ENCODE results near the gene NENF.

NENF gene

DNA sequence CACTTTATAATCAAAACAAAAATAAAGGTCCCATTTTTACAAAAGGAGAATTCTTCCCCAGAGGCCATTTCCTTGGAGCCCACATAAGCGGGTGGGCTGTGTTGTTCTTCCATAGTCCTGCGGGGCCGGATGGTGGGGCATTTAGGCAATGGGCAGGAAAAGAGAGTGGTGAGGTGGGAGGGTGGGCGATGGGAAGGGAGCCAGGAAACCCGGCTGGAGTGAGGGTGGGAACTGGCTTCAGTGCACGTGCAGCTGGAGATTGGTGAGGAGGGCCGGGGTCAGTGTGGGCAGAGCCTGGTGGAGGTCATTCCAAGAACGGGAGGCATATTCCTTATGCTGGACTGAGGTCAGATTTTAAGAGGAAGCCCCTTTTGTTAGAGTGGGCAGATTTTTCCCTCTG, 13.6 kb downstream of the NENF start:
- ATAC-seq = no peak
- TF ChIP-seq ZNF8 (CRISPR knock-in tag; IDR thresholded peaks at IDR 0.05) = no peak
- TF ChIP-seq ZC3H10 (CRISPR knock-in tag; IDR thresholded peaks at IDR 0.05) = no peak
- no peak for TF ChIP-seq TOX (CRISPR knock-in tag; IDR thresholded peaks at IDR 0.05; ENCODE audit: borderline replicate concordance)
- TF ChIP-seq BACH2 (CRISPR knock-in tag; IDR thresholded peaks at IDR 0.05; ENCODE audit: borderline replicate concordance) = no peak
- TF ChIP-seq, protein P1, sequence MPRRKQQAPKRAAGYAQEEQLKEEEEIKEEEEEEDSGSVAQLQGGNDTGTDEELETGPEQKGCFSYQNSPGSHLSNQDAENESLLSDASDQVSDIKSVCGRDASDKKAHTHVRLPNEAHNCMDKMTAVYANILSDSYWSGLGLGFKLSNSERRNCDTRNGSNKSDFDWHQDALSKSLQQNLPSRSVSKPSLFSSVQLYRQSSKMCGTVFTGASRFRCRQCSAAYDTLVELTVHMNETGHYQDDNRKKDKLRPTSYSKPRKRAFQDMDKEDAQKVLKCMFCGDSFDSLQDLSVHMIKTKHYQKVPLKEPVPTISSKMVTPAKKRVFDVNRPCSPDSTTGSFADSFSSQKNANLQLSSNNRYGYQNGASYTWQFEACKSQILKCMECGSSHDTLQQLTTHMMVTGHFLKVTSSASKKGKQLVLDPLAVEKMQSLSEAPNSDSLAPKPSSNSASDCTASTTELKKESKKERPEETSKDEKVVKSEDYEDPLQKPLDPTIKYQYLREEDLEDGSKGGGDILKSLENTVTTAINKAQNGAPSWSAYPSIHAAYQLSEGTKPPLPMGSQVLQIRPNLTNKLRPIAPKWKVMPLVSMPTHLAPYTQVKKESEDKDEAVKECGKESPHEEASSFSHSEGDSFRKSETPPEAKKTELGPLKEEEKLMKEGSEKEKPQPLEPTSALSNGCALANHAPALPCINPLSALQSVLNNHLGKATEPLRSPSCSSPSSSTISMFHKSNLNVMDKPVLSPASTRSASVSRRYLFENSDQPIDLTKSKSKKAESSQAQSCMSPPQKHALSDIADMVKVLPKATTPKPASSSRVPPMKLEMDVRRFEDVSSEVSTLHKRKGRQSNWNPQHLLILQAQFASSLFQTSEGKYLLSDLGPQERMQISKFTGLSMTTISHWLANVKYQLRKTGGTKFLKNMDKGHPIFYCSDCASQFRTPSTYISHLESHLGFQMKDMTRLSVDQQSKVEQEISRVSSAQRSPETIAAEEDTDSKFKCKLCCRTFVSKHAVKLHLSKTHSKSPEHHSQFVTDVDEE (CRISPR knock-in tag; IDR thresholded peaks at IDR 0.05) = no peak
- no peak for TF ChIP-seq ESRRG (CRISPR knock-in tag; IDR thresholded peaks at IDR 0.05)
- no peak for TF ChIP-seq TCF4 (CRISPR knock-in tag; IDR thresholded peaks at IDR 0.05; ENCODE audit: borderline replicate concordance)
- TF ChIP-seq, protein P2, sequence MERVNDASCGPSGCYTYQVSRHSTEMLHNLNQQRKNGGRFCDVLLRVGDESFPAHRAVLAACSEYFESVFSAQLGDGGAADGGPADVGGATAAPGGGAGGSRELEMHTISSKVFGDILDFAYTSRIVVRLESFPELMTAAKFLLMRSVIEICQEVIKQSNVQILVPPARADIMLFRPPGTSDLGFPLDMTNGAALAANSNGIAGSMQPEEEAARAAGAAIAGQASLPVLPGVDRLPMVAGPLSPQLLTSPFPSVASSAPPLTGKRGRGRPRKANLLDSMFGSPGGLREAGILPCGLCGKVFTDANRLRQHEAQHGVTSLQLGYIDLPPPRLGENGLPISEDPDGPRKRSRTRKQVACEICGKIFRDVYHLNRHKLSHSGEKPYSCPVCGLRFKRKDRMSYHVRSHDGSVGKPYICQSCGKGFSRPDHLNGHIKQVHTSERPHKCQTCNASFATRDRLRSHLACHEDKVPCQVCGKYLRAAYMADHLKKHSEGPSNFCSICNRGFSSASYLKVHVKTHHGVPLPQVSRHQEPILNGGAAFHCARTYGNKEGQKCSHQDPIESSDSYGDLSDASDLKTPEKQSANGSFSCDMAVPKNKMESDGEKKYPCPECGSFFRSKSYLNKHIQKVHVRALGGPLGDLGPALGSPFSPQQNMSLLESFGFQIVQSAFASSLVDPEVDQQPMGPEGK (CRISPR knock-in tag; IDR thresholded peaks at IDR 0.05; ENCODE audit: borderline replicate concordance) = no peak
- no peak for TF ChIP-seq ZFP30 (CRISPR knock-in tag; IDR thresholded peaks at IDR 0.05)
- TF ChIP-seq CSDC2 (CRISPR knock-in tag; IDR thresholded peaks at IDR 0.05) = no peak
- no peak for TF ChIP-seq SNAI2 (CRISPR knock-in tag; IDR thresholded peaks at IDR 0.05)
- TF ChIP-seq PPARA (CRISPR knock-in tag; IDR thresholded peaks at IDR 0.05; ENCODE audit: borderline replicate concordance) = no peak
- TF ChIP-seq ISL1 (CRISPR knock-in tag; IDR thresholded peaks at IDR 0.05) = no peak
- no peak for TF ChIP-seq ARNTL (CRISPR knock-in tag; IDR thresholded peaks at IDR 0.05; ENCODE audit: borderline replicate concordance, low read depth)
- no peak for TF ChIP-seq CSRNP3 (CRISPR knock-in tag; IDR thresholded peaks at IDR 0.05)
- no peak for TF ChIP-seq POU6F1 (CRISPR knock-in tag; IDR thresholded peaks at IDR 0.05; ENCODE audit: borderline replicate concordance, low read depth)
- TF ChIP-seq, protein P3, sequence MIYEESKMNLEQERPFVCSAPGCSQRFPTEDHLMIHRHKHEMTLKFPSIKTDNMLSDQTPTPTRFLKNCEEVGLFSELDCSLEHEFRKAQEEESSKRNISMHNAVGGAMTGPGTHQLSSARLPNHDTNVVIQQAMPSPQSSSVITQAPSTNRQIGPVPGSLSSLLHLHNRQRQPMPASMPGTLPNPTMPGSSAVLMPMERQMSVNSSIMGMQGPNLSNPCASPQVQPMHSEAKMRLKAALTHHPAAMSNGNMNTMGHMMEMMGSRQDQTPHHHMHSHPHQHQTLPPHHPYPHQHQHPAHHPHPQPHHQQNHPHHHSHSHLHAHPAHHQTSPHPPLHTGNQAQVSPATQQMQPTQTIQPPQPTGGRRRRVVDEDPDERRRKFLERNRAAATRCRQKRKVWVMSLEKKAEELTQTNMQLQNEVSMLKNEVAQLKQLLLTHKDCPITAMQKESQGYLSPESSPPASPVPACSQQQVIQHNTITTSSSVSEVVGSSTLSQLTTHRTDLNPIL (CRISPR knock-in tag; IDR thresholded peaks at IDR 0.05; ENCODE audit: low read depth) = no peak

- no peak for TF ChIP-seq PPARA (CRISPR knock-in tag; IDR thresholded peaks at IDR 0.05; ENCODE audit: borderline replicate concordance)
- TF ChIP-seq, protein P3 (CRISPR knock-in tag; IDR thresholded peaks at IDR 0.05; ENCODE audit: low read depth) = no peak
- TF ChIP-seq GLIS3 (CRISPR knock-in tag; IDR thresholded peaks at IDR 0.05) = no peak
- no peak for TF ChIP-seq OSR1 (CRISPR knock-in tag; IDR thresholded peaks at IDR 0.05)
- TF ChIP-seq ESRRG (CRISPR knock-in tag; IDR thresholded peaks at IDR 0.05) = no peak
- no peak for TF ChIP-seq ZNF565 (CRISPR knock-in tag; conservative IDR thresholded peaks at IDR 0.05; ENCODE audit: low read depth)
- no peak for TF ChIP-seq TCF4 (CRISPR knock-in tag; IDR thresholded peaks at IDR 0.05; ENCODE audit: borderline replicate concordance)
- no peak for TF ChIP-seq ZC3H10 (CRISPR knock-in tag; IDR thresholded peaks at IDR 0.05)
- TF ChIP-seq, protein P2 (CRISPR knock-in tag; IDR thresholded peaks at IDR 0.05; ENCODE audit: borderline replicate concordance) = no peak
- TF ChIP-seq ZFP3 (CRISPR knock-in tag; IDR thresholded peaks at IDR 0.05) = no peak
- no peak for TF ChIP-seq POU6F1 (CRISPR knock-in tag; IDR thresholded peaks at IDR 0.05; ENCODE audit: borderline replicate concordance, low read depth)
- TF ChIP-seq RARB (CRISPR knock-in tag; IDR thresholded peaks at IDR 0.05) = no peak
- TF ChIP-seq TOX (CRISPR knock-in tag; IDR thresholded peaks at IDR 0.05; ENCODE audit: borderline replicate concordance) = no peak
- TF ChIP-seq ISL1 (CRISPR knock-in tag; IDR thresholded peaks at IDR 0.05) = no peak
- TF ChIP-seq BACH2 (CRISPR knock-in tag; IDR thresholded peaks at IDR 0.05; ENCODE audit: borderline replicate concordance) = no peak
- no peak for TF ChIP-seq CSRNP3 (CRISPR knock-in tag; IDR thresholded peaks at IDR 0.05)
- ATAC-seq = no peak
These were observed 14.8 kb downstream of the NENF start for GRCh38 chr1:212447478-212447877.
